ENCODE data around the gene LCOR.

The LCOR gene

GRCh38 chr10:97037365-97038361, 205.6 kb downstream of the LCOR start:
- DNase-seq = peak; percentile 13

- no peak for DNase-seq
These were observed 206.6 kb downstream of the LCOR start for GRCh38 chr10:97038688-97039087.

- no peak for DNase-seq
These were observed 207.6 kb downstream of the LCOR start for GRCh38 chr10:97039538-97040247.

- no peak for DNase-seq
These were observed 208.1 kb downstream of the LCOR start for GRCh38 chr10:97040248-97040584.

- no peak for DNase-seq
These were observed 208.6 kb downstream of the LCOR start for GRCh38 chr10:97040706-97041105.

- no peak for DNase-seq
These were observed 210.0 kb downstream of the LCOR start for GRCh38 chr10:97042081-97042480.

GRCh38 chr10:97042716-97043562, 210.8 kb downstream of the LCOR start:
- no peak for DNase-seq

- no peak for DNase-seq
These were observed 211.4 kb downstream of the LCOR start for GRCh38 chr10:97043563-97043855.

Data from NCI-H748 treated with DMSO at 0.1 percent for 48 hours (cell line).